Bronchial epithelial cell (primary cell): ENCODE data around the gene FBN1. TPM values are rescaled to one million over a fixed set of nuclear protein-coding genes. Genes with fewer than 3 reads are reported as not detected.

ENCODE experiments used
- DNase-seq: peaks from one replicate; pipeline ENCODE4 v3.0.0-alpha.2; 2010; ENCODE audit warnings: low read depth
- FAIRE-seq: peaks from 2 replicates; lab custom pipeline; 2011; peaks lifted over from hg19 to GRCh38; lab: Jason Lieb, UNC
- H3K27me3 ChIP-seq: 2 replicates; pipeline ENCODE4 v1.5.1; 2011; ENCODE audit warnings: low read length; ENCODE audit not compliant: control insufficient read depth, insufficient read depth
- H3K36me3 ChIP-seq: 2 replicates; pipeline ENCODE4 v1.5.1; 2011; ENCODE audit warnings: low read length; ENCODE audit not compliant: control insufficient read depth, insufficient read depth
- H3K4me3 ChIP-seq: 2 replicates; pipeline ENCODE4 v1.5.1; 2011; ENCODE audit warnings: mild to moderate bottlenecking, low read depth, low read length, control low read depth
- total RNA-seq: library from RNA; depleted of rRNA; stranded (reverse); fragments of >200 nt; gene quantifications from 2 replicates; pipeline ENCODE4 v1.2.1, GENCODE V29; 2014
- TF ChIP-seq, protein P1 (sequence below): IDR thresholded peaks from 2 replicates; pipeline ENCODE4 v1.5.1; 2011; ENCODE audit warnings: mild to moderate bottlenecking, moderate library complexity, low read length, control low read depth, inconsistent platforms; ENCODE audit not compliant: insufficient read depth, severe bottlenecking

Gene FBN1
- total RNA-seq, 1 donor from 2014 or later = 6.3 TPM

DNA sequence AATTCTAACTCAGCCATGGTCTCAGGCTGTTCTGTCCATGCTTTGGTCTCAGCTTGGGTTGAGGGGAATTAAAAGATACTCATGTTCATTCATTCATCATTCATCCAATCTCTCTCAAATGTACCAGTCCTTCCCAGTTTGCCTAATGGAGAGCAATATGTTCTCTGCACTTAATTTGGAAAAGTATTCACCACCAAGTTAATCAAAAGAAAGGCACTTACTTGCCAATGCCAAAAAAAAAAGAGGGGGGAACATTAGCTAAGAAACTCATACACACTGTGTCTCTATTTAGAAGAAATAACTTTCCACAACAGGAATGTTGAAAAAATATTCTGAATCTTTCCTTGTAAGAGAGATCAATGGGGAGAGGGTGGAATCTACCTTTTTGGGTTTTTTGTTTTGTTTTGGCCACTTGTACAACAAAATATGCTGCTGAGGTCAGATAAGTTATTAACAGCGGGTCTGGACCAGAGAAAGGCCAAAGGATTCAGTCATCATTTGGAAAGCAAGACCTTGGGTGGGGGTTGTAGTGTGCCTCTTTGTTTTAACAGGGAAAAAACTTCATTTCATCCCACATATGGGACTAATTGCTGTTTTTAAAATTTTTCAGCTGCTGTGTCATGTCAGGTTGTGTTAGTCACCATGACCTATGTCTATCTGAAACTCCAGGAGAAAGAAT is 152.3 kb downstream of the FBN1 start:
- Histone ChIP-seq H3K4me3 (no peak overlapping the region), H3K27me3 (no peaks in the 10 kb centered on the region), H3K36me3 (no peaks in the 10 kb centered on the region)
- DNase-seq (peak; percentile 36), FAIRE-seq (no peak)
- TF ChIP-seq, protein P1, sequence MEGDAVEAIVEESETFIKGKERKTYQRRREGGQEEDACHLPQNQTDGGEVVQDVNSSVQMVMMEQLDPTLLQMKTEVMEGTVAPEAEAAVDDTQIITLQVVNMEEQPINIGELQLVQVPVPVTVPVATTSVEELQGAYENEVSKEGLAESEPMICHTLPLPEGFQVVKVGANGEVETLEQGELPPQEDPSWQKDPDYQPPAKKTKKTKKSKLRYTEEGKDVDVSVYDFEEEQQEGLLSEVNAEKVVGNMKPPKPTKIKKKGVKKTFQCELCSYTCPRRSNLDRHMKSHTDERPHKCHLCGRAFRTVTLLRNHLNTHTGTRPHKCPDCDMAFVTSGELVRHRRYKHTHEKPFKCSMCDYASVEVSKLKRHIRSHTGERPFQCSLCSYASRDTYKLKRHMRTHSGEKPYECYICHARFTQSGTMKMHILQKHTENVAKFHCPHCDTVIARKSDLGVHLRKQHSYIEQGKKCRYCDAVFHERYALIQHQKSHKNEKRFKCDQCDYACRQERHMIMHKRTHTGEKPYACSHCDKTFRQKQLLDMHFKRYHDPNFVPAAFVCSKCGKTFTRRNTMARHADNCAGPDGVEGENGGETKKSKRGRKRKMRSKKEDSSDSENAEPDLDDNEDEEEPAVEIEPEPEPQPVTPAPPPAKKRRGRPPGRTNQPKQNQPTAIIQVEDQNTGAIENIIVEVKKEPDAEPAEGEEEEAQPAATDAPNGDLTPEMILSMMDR = no peak

DNA sequence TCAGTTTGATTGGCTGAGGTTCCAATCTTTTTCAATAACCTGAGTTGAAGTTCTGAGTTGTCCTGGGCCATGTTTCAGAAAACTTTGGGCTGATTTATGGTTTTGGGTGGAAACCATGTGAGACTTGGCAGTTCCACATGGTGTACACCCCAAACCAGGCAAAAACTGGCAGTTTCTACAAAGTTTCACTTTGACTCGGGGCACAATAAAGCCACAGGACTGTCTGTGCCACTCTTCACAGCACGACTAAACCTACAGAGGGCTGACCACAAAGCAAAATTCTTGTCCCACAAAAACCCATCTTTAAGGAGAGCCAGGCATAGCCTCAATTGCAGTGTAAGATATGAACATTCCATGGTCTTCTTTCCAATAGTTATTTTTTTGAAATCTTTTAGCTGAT is 159.3 kb downstream of the FBN1 start:
- DNase-seq = no peak

DNA sequence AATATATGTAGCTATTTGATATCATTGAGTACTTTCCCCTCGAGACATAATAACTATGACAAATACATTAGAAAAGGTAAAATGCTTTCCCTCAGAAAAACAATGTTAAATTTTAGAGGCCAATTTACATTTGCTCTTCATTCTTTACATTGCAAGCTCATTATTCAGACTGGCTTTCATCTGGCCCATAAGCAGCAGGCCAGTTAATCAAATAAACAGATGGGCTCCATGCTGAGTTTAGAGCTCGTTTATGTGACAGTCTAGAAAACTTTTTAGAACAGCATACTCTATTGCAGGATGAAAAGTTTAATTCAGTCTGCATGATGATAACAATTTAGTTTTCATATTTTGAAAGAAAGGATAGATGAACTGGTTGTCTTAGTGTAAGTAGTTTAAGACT is 163.7 kb downstream of the FBN1 start:
- Histone ChIP-seq H3K36me3 (no peaks in the 10 kb centered on the region), H3K4me3 (no peak overlapping the region), H3K27me3 (no peaks in the 10 kb centered on the region)
- FAIRE-seq (no peak), DNase-seq (no peak)
- TF ChIP-seq, protein P1 = no peak

More for the DNA sequence above, 159.3 kb downstream of the FBN1 start:
- Histone ChIP-seq H3K36me3 (no peaks in the 10 kb centered on the region), H3K27me3 (no peaks in the 10 kb centered on the region), H3K4me3 (no peak overlapping the region)
- no peak for FAIRE-seq
- TF ChIP-seq, protein P1 = no peak

DNA sequence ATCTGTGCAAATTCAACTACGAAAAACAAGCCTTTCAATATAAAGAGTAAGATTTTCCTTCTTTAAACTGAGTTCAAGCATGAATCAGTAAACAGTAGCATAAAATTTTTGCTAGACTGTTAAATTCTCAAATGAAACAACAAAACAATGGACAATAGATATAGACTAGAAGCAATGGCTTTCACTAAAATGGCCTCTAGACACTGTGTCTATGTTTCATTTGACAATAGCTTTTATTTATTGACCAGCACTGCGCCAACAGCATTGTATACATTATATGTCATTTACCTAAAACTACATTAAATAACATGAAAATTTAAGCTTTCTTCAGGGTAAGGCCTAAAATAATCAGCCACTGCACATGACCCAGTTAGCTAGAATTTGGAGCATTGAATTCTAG is 165.8 kb downstream of the FBN1 start:
- no peaks in the 10 kb centered on the region for H3K36me3 ChIP-seq
- no peaks in the 10 kb centered on the region for H3K27me3 ChIP-seq
- FAIRE-seq (no peak), DNase-seq (no peak)
- H3K4me3 ChIP-seq = no peak overlapping the region
- TF ChIP-seq, protein P1 = no peak

DNA sequence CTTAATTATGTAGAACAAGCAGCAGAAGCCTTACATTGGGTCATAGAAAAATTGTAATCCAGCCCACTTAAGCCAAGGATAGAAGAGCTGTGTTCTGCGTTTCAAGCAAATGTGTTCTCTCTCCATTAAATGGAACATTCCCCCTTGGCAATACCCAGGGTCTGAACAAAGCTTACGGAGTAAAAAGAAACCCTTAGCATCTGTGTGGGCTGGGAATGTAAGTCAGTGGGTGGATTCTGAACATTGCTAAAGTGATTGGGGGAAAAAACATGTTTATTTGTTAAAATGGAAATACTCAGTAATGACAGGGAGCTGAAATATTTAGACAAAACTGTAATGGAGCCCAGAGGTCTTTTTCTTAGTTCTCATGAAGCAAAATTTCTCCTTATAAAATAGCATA is 166.9 kb downstream of the FBN1 start:
- TF ChIP-seq, protein P1 = no peak
- no peak overlapping the region for H3K4me3 ChIP-seq
- H3K27me3 ChIP-seq = no peaks in the 10 kb centered on the region
- DNase-seq (no peak), FAIRE-seq (no peak)
- no peaks in the 10 kb centered on the region for H3K36me3 ChIP-seq
